VCaP (cell line): ENCODE results near the gene FYB2.

Experiments used
- H3K27ac ChIP-seq: fragments of 450-650 bp; 2 replicates; pipeline ENCODE4 v1.5.1; 2017
- CTCF ChIP-seq: fragments of 450-650 bp; conservative IDR thresholded peaks from 2 replicates; pipeline ENCODE4 v1.5.1; 2017; ENCODE audit warnings: mild to moderate bottlenecking, moderate library complexity

FYB2 gene

GRCh38 chr1:56824271-56824670, 5.1 kb upstream of the FYB2 start:
- no peak for TF ChIP-seq CTCF
- H3K27ac ChIP-seq = no peak overlapping the region

GRCh38 chr1:56821462-56821797, 2.2 kb upstream of the FYB2 start:
- 0 out of 2 replicates have a peak overlapping the region, but pooled peaks have one; percentile 78 for H3K27ac ChIP-seq
- TF ChIP-seq CTCF = no peak

DNA sequence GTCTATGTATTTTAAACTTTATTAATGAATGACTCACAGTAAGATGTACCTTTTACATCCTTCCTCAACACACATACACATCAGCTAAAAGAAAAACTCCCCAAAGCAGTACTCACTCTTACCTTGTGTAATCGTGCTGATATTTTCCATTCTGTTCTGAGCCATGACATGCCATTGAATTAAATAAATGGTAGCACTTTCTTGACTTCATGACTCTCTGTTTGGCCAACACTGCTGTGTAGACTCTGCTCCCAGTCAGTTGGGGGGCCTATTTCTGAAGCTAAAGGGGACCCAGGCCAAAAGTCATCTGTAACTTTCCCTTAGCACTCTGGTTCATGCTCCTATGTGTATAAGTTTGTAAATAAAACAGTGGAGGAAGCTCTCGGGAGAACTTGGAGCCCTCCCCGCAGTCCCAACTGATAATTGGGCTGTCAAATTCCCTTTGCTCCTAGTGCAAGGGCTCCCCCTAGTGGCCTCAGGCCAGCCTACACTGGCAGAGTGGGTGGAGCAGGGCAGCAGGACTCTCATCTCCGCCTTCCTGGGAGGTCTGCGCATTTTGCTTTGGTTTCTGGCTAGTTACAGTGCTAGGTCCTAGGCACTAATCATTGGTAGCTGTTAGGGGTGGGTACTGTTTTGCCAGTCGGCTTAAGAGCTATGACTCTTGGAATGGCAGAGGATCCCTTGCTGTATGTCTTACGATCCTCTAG, 1.7 kb upstream of the FYB2 start:
- TF ChIP-seq CTCF = peak; percentile 95
- peak overlapping the region; percentile 78; the same call in 1 of the 2 replicates for H3K27ac ChIP-seq

GRCh38 chr1:56817716-56818463, 1.3 kb downstream of the FYB2 start:
- H3K27ac ChIP-seq = peak overlapping the region; percentile 78
- TF ChIP-seq CTCF = no peak

DNA sequence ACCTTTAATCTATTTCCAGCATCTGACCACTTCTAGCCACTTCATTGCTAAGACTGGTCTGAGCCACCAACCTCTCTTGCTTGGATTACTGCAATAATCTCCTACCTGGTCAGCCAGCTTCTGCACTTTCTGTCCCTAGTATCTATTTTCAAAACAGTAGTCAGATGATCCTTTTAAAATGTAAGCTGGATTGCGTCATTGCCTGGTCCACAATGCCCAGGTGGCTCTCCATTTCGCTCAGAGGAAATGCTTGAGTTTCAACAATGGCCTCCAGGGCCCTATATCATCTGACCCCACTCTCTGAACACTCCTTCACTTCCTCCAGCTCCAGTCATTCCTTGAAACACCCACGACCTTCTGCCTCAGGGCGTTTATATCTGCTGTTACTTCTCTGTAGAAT, 2.3 kb downstream of the FYB2 start:
- no peak overlapping the region for H3K27ac ChIP-seq
- TF ChIP-seq CTCF = no peak

GRCh38 chr1:56816264-56816663, 2.9 kb downstream of the FYB2 start:
- no peak for TF ChIP-seq CTCF
- H3K27ac ChIP-seq = no peak overlapping the region

DNA sequence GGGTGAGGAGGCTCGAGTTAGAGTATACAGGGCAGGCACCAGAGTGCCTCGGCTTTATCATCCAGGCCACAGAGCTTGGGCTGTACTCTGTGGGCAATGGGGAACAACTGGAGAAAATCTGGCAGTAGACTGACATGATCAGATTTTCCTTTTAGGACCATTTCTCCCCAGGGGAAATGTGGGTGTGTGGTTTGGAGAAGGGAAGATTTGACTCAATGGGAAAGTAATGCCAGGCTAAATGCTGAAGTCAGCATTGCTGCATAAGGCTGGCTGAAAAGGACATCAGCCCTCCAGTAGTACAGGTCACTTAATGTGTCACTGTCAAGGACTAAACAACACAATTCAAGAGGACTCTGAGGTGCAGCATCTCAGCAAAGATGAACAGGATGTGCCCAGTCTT, 5.0 kb downstream of the FYB2 start:
- TF ChIP-seq CTCF = no peak
- peak overlapping the region; percentile 55 for H3K27ac ChIP-seq
